Stomach smooth muscle (tissue), 2 donors: ENCODE measurements around the gene ZDHHC11.
"Not testable (repeated sequence)": the region's sequence is repeated elsewhere in the genome, so short reads cannot be mapped to it uniquely, and the experiment has no call there.

Experiments used
- H3K27ac ChIP-seq: one replicate; pipeline ENCODE4 v1.7.0; 2013; ENCODE audit warnings: mild to moderate bottlenecking, low read length, inconsistent platforms
- H3K27me3 ChIP-seq, 2 donors: one replicate each; pipeline ENCODE4 v1.7.0; 2013; ENCODE audit warnings: low read length in 2 of 2; ENCODE audit not compliant: insufficient read depth in 2 of 2, control insufficient read depth in 1 of 2
- H3K36me3 ChIP-seq, 2 donors: one replicate each; pipeline ENCODE4 v1.7.0; 2013; ENCODE audit warnings: low read length in 2 of 2; ENCODE audit not compliant: control insufficient read depth in 2 of 2, insufficient read depth in 2 of 2
- H3K4me1 ChIP-seq: one replicate; pipeline ENCODE4 v1.7.0; 2013; ENCODE audit warnings: low read length; ENCODE audit not compliant: control insufficient read depth, insufficient read depth
- H3K4me3 ChIP-seq, 2 donors: one replicate each; pipeline ENCODE4 v1.7.0; 2013; ENCODE audit warnings: low read length in 2 of 2
- H3K9ac ChIP-seq, 2 donors: one replicate each; pipeline ENCODE4 v1.7.0; 2013; ENCODE audit warnings: low read length in 2 of 2, mild to moderate bottlenecking in 1 of 2
- H3K9me3 ChIP-seq, 2 donors: one replicate each; pipeline ENCODE4 v1.7.0; 2013; ENCODE audit warnings: low read length in 2 of 2; ENCODE audit not compliant: control insufficient read depth in 2 of 2
- donor health status: healthy.
- donor health status: Pancreatic carcinoma.

The ZDHHC11 gene

DNA sequence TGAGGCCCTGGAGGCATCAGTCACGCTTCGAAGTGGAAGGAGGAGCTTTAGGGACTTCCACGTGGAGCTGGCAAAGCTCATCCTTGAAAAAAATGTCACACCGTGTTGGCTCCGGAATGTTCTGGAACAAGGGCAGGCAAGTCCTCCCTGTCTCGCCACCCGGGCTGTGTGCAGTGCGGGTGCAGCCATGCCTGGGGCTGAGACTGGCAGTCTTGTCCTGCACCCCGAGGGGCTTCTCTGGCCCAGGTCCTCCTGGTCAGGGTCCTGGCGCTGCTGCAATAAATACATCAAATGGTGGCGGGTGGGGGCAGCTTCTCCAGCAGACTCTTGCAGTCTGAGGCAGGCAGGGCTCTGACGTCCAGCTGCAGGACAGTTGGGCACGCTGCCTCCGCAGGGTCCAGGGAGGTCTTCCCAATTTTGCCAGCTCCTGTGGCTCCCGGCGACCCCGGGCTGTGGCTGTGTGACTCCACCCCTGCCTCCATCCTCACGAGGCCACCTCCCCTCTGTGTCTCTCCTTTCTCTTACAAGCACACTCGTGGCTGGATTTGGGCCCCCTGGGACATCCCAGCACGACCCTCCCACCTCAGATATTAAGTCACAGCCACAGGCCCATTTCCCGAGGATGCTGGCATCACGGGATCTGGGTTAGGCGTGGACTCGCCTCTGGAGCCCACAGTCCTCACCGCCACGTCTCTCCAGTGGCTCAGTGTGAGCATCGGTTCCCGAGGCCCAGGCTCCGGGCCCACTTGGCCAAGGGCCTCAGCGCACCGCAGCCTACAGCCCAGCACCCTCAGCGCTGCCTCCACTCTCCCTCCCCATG, 8.2 kb downstream of the ZDHHC11 start:
- H3K4me3 ChIP-seq, H3K9me3 ChIP-seq, H3K36me3 ChIP-seq, H3K4me1 ChIP-seq, H3K27ac ChIP-seq, H3K9ac ChIP-seq, H3K27me3 ChIP-seq: not testable (repeated sequence)

DNA sequence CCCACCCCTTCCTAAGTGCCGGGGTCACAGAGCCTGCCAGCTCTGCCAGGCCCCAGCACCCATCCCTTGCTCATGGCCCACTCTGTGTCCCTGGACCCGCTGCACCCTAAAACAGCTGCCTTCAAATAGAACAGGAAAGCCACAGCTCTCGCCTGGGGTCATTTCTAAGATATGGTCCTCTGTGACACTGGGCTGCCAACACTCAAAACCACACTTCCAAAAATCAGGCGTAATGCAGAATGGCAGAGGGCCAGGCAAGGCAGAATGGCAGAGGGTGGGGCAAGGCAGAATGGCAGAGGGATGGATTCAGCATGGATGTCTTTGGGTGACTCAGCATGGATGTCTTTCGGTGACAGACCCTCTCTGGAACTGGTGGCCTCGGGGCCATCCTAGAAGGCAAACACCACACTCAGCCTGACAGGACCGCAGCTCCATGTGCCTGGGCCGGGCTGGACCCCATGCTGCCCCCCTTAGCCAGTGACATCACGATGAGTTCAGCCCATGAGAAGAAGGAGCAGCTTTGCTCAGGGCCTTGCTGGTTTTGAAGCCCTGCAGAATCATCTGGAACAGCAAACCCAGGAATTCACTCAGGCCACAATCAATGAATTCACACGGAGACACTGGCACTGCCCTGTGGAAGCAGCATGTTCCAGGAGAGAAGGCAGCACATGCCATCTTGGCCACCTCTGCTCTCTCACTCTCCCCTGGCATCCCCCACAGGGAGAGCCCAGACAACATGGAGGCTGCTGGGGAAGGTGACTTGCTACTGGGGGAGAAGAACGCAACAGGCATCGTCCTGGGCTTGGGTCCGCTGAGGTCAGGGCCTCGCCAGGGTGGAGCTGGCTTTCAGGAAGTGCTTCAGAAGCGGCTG, 9.0 kb downstream of the ZDHHC11 start:
- H3K9ac ChIP-seq, H3K27ac ChIP-seq, H3K4me3 ChIP-seq, H3K36me3 ChIP-seq, H3K9me3 ChIP-seq, H3K4me1 ChIP-seq, H3K27me3 ChIP-seq: not testable (repeated sequence)

DNA sequence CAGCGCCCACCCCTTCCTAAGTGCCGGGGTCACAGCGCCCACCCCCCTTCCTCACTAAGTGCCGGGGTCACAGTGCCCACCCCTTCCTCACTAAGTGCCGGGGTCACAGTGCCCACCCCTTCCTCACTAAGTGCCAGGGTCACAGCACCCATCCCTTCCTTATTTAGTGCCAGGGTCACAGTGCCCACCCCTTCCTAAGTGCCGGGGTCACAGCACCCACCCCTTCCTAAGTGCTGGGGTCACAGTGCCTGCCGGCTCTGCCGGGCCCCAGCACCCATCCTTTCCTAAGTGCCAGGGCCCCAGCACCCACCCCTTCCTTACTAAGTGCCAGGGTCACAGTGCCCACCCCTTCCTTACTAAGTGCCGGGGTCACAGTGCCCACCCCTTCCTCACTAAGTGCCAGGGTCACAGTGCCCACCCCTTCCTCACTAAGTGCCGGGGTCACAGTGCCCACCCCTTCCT, 9.8 kb downstream of the ZDHHC11 start:
- not testable (repeated sequence) for H3K4me3 ChIP-seq, H3K9me3 ChIP-seq, H3K9ac ChIP-seq, H3K27me3 ChIP-seq, H3K27ac ChIP-seq, H3K36me3 ChIP-seq, H3K4me1 ChIP-seq

DNA sequence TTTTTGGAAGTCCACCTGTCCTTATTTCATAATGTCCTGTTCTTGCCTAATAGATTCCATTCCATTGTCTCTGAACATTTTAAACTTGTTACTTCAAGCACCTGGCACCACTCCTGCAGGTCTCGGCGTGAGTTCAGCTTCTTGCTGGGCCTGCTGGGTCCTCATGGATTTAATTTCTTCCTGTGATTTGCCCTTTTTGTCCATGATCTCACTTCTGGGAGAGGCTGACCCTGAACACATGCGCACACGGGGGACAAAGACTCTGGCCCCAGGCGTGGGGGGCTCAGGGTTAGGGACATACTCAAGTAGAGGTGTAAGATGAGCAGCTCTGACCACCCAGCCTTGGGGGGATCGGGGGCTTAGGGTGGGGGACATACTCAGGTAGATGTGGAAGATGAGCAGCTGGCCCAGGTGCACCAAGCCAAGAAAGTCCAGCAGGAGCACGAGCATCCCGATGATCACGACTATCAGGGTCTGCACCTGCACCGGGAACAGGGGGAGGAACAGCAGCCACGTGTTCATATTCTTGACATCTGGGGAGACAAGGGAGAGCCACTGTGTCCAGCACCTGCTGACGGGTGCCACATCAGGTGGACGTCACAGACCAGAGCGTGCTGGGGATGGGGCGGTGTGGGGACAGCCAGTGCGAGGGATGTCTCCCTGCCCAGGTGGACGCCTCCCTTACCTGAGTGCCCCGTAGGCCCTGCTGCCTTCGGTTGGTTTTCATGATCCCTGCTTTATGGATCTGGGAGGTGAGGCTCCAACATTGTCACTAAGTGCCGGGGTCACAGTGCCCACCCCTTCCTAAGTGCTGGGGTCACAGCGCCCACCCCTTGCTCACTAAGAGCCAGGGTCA, 10.4 kb downstream of the ZDHHC11 start:
- not testable (repeated sequence) for H3K4me3 ChIP-seq, H3K9ac ChIP-seq, H3K4me1 ChIP-seq, H3K27me3 ChIP-seq, H3K36me3 ChIP-seq, H3K27ac ChIP-seq, H3K9me3 ChIP-seq

DNA sequence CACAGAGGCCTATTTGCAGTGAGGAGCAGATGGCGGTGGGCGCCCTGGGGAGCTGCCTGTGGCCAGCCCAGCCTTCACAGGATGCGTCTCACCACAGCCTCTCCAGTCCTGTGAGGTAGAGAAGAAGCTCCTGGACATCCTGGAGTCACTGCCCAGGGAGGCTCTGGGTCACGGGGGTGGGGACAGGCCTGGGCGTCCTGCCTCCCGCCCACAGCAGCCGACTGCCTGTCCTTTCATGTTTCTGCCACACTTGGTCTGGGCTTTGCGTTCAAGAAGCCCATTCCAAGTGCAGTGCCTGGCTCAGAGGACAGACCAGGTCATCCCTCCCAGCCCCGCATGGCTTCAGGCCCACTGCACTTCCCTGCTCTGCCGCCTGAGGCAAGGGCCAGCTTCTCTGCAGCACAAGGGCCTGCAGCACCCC, 12.3 kb downstream of the ZDHHC11 start:
- not testable (repeated sequence) for H3K4me1 ChIP-seq, H3K27me3 ChIP-seq, H3K4me3 ChIP-seq, H3K9me3 ChIP-seq, H3K36me3 ChIP-seq, H3K9ac ChIP-seq, H3K27ac ChIP-seq

DNA sequence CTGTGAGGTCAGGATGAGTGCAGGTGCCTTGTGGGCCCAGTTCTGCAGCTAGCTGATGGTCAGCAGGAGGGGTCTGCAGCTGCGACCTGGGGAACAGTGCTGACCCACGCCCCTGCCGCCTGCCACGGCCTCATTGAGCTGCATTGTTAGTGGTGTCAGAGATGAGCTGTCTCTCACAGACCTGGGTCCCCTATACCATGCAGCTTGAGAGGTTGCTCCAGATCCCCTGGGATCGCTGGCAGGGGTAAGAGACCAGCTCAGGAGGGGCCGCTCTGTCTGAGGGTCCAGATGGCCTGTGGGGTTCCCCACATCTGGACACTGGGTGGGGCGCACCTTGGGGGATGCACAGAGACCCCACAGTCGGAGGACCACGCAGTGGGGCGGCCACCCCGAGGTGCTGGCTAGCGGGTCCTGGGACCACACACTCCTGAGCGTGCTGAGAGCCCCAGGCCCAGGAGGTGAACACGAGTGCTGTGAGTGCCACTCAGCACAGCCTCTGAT, 13.1 kb downstream of the ZDHHC11 start:
- not testable (repeated sequence) for H3K27ac ChIP-seq, H3K9me3 ChIP-seq, H3K36me3 ChIP-seq, H3K27me3 ChIP-seq, H3K4me1 ChIP-seq, H3K9ac ChIP-seq, H3K4me3 ChIP-seq

DNA sequence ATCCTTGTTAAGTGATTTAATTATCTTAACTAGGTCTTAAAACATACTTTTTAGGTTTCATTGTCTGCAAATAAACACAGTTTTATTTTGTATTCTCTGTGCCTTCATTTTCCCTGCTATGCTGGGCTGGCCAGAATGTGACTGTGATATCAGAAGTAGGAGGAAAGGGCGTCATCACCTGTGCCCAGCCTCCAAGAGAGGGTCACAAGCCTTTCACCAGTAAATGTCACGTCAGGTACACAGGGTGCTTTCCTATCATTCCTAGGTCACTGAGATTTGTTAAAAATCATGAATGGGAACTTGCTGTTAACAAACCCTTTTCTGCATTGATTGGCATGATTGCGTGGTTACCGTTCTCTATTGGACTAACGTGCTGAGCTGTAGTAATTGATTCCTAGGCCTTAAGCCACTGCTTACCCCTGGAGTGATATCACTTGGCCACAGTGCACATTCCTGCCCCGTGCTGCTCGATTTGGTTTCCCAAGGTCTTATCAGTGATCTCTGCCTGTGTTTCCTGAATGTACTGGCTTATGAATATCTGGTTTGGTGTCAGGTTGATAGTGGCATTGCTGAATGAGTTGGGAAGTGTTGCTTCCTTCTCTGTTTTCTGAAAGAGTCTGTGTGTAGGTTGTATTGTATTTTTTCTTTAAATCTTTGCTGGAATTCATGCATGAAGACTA, 14.7 kb downstream of the ZDHHC11 start:
- H3K27ac ChIP-seq, H3K9me3 ChIP-seq, H3K9ac ChIP-seq, H3K27me3 ChIP-seq, H3K4me1 ChIP-seq, H3K36me3 ChIP-seq, H3K4me3 ChIP-seq: not testable (repeated sequence)

DNA sequence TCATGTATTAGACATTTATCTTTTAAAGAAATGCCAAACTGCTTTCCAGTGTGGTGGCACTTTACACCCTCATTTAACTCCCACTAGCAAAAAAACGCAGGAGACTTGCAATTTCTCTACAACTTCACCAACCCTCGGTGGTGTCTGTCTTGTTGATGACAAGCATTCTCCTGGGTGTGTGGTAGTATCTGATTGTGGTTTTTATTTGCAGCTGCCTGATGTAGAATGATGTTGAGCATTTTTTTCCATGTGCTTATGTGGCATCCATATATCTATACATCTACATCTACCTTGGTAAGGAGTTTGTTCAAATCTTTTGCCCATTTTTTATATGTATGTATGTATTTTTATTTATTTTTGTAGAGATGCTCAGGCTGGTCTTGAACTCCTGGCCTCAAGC, 16.8 kb downstream of the ZDHHC11 start:
- not testable (repeated sequence) for H3K27ac ChIP-seq

DNA sequence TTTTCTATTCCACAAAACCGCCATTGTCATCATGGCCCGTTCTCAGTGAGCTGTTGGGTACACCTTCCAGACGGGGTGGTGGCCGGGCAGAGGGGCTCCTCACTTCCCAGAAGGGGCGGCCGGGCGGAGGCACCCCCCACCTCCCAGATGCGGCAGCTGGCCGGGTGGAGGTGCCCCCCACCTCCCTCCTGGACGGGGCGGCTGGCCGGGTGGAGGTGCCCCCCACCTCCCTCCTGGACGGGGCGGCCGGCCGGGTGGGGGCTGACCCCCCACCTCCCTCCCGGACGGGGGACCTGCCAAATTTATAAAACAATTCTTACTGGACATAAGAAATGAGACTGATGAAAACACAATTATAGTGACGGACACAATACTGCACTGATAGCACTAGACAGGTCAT, 22.6 kb downstream of the ZDHHC11 start:
- not testable (repeated sequence) for H3K36me3 ChIP-seq, H3K4me1 ChIP-seq, H3K27ac ChIP-seq, H3K9ac ChIP-seq, H3K9me3 ChIP-seq, H3K27me3 ChIP-seq, H3K4me3 ChIP-seq

More for the DNA sequence above, 16.8 kb downstream of the ZDHHC11 start:
- H3K9ac ChIP-seq, H3K36me3 ChIP-seq, H3K4me1 ChIP-seq, H3K4me3 ChIP-seq, H3K9me3 ChIP-seq, H3K27me3 ChIP-seq: not testable (repeated sequence)

DNA sequence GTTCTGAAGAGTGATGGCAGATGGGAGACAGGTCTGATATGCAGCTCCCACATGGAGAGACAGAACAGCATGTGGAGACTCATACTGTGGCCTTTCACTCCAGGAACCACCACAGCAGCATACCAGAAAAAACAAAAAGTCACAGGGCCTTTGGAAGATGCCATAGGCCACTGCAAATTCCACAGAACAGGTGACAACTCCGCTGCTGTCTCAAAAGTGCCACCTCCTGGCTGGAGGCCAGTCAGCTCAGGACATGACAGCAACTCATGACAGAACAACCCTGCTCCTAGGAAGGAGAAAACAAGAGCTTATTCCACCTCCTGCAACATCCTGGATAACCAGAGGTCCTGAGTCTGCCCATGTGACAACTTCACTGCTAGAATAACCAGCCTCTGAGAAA, 25.2 kb downstream of the ZDHHC11 start:
- H3K27ac ChIP-seq, H3K4me3 ChIP-seq, H3K9ac ChIP-seq, H3K4me1 ChIP-seq, H3K27me3 ChIP-seq, H3K36me3 ChIP-seq, H3K9me3 ChIP-seq: not testable (repeated sequence)
